Measurements from ENCODE around the gene SPIRE2.

- TF ChIP-seq, protein P1, sequence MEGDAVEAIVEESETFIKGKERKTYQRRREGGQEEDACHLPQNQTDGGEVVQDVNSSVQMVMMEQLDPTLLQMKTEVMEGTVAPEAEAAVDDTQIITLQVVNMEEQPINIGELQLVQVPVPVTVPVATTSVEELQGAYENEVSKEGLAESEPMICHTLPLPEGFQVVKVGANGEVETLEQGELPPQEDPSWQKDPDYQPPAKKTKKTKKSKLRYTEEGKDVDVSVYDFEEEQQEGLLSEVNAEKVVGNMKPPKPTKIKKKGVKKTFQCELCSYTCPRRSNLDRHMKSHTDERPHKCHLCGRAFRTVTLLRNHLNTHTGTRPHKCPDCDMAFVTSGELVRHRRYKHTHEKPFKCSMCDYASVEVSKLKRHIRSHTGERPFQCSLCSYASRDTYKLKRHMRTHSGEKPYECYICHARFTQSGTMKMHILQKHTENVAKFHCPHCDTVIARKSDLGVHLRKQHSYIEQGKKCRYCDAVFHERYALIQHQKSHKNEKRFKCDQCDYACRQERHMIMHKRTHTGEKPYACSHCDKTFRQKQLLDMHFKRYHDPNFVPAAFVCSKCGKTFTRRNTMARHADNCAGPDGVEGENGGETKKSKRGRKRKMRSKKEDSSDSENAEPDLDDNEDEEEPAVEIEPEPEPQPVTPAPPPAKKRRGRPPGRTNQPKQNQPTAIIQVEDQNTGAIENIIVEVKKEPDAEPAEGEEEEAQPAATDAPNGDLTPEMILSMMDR (IDR thresholded peaks at IDR 0.05) = no peak
- TF ChIP-seq POLR2A (IDR thresholded peaks at IDR 0.05) = no peak
- no peak for TF ChIP-seq EP300 (IDR thresholded peaks at IDR 0.05)
Measured at GRCh38 chr16:89831810-89832328, 3.6 kb downstream of the SPIRE2 start.
